ENCODE data around the gene PHC1.
A peak's percentile ranks its signal among the peaks of the same experiment; 100 is the strongest.
"Not testable (repeated sequence)": the region's sequence is repeated elsewhere in the genome, so short reads cannot be mapped to it uniquely, and the experiment has no call there.

Gene PHC1

GRCh38 chr12:8911606-8912268, 2.6 kb upstream of the PHC1 start:
- FAIRE-seq: no peak

- FAIRE-seq: no peak
Measured at GRCh38 chr12:8912914-8913313, 1.4 kb upstream of the PHC1 start.

- FAIRE-seq: no peak
Measured at GRCh38 chr12:8913702-8914032, 642 bp upstream of the PHC1 start.

GRCh38 chr12:8914716-8915526, 612 bp downstream of the PHC1 start:
- no peak for FAIRE-seq

- no peak for FAIRE-seq
Measured at GRCh38 chr12:8916154-8916553, 1.8 kb downstream of the PHC1 start.

- FAIRE-seq: no peak
Measured at GRCh38 chr12:8917031-8917430, 2.7 kb downstream of the PHC1 start.

- no peak for FAIRE-seq
Measured at GRCh38 chr12:8917751-8918150, 3.4 kb downstream of the PHC1 start.

GRCh38 chr12:8919643-8920042, 5.3 kb downstream of the PHC1 start:
- not testable (repeated sequence) for FAIRE-seq

GRCh38 chr12:8922544-8922943, 8.2 kb downstream of the PHC1 start:
- no peak for FAIRE-seq

GRCh38 chr12:8930655-8931323, 16.5 kb downstream of the PHC1 start:
- FAIRE-seq: not testable (repeated sequence)

- FAIRE-seq: not testable (repeated sequence)
Measured at GRCh38 chr12:8932464-8932863, 18.2 kb downstream of the PHC1 start.

- FAIRE-seq: not testable (repeated sequence)
Measured at GRCh38 chr12:8934080-8934479, 19.8 kb downstream of the PHC1 start.

- no peak for FAIRE-seq
Measured at GRCh38 chr12:8936735-8937134, 22.4 kb downstream of the PHC1 start.

- FAIRE-seq: not testable (repeated sequence)
Measured at GRCh38 chr12:8937842-8938442, 23.6 kb downstream of the PHC1 start.

- no peak for FAIRE-seq
Measured at GRCh38 chr12:8941691-8942478, 27.6 kb downstream of the PHC1 start.

GRCh38 chr12:8943565-8944186, 29.4 kb downstream of the PHC1 start:
- no peak for FAIRE-seq

GRCh38 chr12:8946733-8947132, 32.4 kb downstream of the PHC1 start:
- no peak for FAIRE-seq

GRCh38 chr12:8947737-8948136, 33.4 kb downstream of the PHC1 start:
- FAIRE-seq: no peak

- no peak for FAIRE-seq
Measured at GRCh38 chr12:8948701-8949341, 34.5 kb downstream of the PHC1 start.

GRCh38 chr12:8949342-8950220, 35.3 kb downstream of the PHC1 start, which contains the start of gene M6PR:
TSS of gene M6PR (minus strand) at chr12:8949645. CDS start at chr12:8946404, 3,241 bp downstream.
- peak; percentile 87 for FAIRE-seq

GRCh38 chr12:8950221-8950527, 35.9 kb downstream of the PHC1 start:
- no peak for FAIRE-seq
